ENCODE measurements around the gene TMEM80.

TMEM80 gene

DNA sequence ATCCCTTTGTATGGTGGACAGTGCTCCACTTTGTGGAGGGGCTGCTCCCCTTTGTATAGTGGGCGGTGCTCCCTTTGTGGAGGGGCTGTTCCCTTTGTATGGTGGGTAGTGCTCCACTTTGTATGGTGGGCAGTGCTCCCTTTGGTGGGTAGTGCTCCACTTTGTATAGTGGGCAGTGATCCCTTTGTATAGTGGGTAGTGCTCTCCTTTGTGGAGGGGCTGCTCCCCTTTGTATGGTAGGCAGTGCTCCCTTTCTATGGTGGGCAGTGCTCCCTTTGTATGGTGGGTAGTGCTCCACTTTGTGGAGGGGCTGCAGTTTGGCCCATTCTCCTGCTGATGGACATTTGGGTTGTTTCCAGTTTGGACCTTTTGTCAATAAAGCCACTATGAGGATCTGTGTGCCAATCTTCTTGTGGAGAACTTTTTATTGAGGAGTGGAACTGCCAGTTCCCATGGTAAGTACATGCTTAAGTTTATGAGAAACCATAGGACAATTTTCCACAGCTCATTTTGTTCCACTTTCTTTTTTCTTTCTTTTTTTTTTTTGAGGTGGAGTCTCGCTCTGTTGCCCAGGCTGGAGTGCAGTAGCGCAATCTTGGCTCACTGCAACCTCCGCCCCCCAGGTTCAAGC is 47.1 kb downstream of the TMEM80 start:
- no peak for DNase-seq (ENCODE audit: low read depth, low spot score)

DNA sequence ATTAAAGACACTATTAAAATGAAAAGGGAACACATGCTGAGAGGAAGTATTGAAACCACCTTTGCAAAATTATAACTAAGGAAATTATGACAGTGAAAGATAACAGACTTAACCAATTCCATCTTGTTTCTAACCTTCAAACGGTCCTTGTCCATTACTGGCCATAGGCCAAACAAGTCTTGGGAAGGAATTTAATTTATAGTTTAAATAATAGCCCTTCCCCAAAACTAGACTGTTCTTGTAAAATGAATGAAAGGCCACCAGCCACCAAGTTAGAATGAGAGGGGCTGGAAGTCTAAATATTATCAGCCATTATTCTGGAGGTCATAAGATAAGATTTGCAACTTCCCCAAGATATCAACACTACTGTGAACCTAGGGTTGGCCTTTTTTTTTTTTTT is 49.8 kb downstream of the TMEM80 start:
- DNase-seq (ENCODE audit: low read depth, low spot score), result no peak

DNA sequence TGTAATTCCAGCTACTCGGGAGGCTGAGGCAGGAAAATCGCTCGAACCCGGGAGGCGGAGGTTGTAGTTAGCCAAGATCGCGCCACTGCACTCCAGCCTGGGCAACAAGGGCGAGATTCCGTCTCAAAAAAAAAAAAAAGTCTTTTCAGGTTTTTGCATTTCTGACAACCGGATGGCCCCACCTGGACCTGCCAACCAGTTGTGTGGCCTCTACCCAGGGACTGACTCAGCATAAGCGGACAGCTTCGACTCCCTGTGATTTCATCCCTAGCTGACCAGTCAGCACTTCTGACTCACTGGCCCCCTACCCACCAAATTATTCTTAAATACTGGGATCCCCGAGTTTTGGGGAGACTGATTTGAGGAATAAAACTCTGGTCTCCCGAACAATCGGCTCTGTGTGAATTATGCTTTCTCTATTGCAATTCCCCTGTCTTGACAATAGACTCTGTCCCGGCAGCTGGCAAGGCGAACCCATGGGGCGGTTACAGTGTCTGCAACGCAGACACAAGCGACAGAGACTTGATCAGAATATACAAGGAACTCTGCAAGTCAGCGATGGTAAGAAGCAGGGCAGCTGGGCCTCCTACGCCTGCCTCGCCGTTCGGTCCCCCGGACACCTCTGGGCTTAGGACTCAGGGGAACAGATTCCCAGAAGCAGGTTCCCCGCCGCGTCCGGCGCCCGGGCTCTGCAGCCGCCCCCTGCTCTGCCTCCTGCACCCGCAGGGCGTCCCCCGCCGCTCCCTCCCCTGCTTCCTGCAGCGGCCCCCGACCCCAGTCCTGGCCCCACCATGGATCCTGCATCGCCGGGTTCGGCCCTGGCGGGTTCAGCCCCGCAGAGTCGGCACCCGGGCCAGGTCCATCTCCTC is 50.9 kb downstream of the TMEM80 start:
- DNase-seq (ENCODE audit: low read depth, low spot score), result no peak

DNA sequence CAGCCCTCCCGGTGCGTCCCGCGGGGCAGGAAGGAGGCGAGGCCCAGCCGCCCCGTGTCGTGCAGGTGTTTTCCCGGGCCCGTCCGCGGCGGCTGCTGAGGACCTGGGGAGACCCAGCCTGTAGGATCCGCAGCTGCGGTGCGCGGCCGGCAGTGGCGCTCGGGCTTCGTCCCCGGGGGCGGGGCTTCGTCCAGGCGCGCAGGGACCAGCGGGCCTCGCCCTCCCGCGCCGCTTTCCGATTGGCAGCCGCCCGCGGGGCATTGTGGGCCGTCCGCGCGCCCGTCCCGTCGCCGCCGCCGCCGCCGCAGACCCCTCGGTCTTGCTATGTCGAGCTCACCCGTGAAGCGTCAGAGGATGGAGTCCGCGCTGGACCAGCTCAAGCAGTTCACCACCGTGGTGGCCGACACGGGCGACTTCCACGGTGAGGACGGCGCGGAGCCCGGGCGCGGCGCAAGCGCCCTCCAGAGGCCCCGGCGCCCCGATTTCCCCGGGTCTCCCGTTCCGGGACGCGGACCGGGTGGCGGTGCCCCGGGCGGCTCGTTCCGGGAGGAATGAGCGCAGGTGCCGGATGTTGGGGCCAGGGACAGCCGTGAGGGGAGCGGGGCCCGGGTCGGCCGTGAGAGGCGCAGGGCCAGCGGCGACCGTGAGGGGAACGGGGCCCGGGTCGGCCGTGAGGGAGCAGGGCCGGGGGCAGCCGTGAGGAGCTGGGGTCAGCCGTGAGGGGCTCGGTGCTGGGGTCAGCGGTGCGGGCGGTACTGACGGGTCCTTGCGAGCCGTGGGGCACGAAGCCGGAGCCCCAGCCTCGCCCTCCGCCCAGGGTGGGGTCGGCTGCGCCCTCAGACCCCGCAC is 51.8 kb downstream of the TMEM80 start, which contains the start of gene TALDO1:
Gene TALDO1 (plus strand): TSS at position 307 of the 849 bp plus-strand sequence. CDS start 18 bp downstream, at position 325.
- no peak for DNase-seq (ENCODE audit: low read depth, low spot score)

DNA sequence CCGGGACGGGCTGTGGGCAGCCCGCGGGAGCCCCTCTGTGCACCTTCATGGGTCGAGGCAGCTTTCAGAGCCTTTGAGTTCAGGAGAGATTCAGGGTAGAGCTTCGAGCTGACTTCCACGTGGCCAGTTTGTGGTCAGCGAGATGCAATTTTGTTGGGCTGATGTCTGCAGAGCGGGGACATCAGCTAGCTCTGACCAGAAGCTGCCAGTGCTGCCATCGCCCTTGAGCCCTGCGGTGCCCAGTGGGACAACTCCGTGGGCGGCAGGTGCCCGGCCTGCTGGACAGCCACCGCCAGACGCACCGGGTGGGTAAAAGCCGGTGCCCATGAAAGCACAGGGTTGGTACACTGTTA is 52.4 kb downstream of the TMEM80 start:
- no peak for DNase-seq (ENCODE audit: low read depth, low spot score)

DNA sequence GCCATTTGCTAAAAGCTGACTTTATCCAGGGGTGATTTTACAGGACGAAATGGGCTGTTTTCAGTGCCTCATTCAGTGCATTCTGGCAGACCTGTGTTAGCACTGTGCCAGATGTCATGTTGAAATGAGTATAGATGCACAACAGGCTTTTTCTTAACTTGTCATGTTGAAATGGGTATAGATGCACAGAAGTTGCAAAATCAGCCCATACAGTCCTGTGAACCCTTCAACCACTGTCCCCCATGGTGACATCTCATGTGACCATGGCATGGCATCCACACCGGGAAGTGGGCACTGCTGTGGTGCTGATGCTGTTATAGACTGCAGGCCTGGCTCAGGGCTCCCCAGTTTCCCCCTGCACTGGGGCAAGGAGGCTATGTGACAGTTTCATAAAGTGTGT is 54.1 kb downstream of the TMEM80 start:
- no peak for DNase-seq (ENCODE audit: low read depth, low spot score)

Data from iPS DF 19.7 (cell line).